ENCODE results near the gene FAIM2. TPM values are rescaled to one million over a fixed set of nuclear protein-coding genes. Genes with fewer than 3 reads are reported as not detected.

Gene FAIM2
- total RNA-seq, 2 donors from 2014 or later, result 2.8 TPM

DNA sequence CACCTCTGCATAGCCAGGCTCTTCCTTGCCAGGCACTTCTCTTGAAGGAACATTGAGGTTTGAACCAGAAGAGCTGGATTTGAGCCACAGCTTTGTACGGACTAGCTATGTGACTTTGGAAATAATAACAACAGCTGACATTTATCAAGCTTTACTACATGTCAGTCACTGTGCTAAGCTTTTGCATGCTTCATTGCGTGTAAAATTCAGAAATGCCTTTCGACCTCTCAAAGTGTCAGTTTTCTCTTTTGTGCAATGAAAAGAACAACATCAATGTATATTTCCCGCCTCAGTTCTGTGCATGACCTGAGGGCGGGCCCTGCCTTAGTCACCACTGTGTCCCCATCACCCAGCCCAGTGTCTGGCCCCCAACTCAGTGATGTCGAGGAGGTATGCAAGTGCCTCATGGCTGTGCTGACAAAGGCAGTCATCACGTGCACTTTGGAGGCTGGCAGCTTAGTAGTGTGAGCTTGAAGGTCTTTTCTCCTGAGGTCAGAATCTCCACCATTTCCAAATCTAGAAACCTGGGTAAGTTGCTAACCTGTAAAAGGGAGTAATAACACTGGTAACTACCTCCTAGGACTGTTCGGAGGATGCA lies 28.9 kb upstream of the FAIM2 start:
- H3K27me3 ChIP-seq (replicated peaks; ENCODE audit: insufficient read depth), result no peaks in the 10 kb centered on the region
- ATAC-seq (ENCODE audit: insufficient number of reproducible peaks, low FRiP score, low read depth) (no peak), DNase-seq (ENCODE audit: low spot score) (no peak)
- no peaks in the 10 kb centered on the region for H3K9me3 ChIP-seq
- no peak overlapping the region for H3K27ac ChIP-seq
- H3K4me3 ChIP-seq, result no peak overlapping the region
- no peaks in the 10 kb centered on the region for H3K36me3 ChIP-seq
- no peaks in the 10 kb centered on the region for H3K4me1 ChIP-seq (ENCODE audit: control insufficient read depth in 1 of 2, low read depth in 2 of 2)
- TF ChIP-seq, protein P1, sequence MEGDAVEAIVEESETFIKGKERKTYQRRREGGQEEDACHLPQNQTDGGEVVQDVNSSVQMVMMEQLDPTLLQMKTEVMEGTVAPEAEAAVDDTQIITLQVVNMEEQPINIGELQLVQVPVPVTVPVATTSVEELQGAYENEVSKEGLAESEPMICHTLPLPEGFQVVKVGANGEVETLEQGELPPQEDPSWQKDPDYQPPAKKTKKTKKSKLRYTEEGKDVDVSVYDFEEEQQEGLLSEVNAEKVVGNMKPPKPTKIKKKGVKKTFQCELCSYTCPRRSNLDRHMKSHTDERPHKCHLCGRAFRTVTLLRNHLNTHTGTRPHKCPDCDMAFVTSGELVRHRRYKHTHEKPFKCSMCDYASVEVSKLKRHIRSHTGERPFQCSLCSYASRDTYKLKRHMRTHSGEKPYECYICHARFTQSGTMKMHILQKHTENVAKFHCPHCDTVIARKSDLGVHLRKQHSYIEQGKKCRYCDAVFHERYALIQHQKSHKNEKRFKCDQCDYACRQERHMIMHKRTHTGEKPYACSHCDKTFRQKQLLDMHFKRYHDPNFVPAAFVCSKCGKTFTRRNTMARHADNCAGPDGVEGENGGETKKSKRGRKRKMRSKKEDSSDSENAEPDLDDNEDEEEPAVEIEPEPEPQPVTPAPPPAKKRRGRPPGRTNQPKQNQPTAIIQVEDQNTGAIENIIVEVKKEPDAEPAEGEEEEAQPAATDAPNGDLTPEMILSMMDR (IDR thresholded peaks at IDR 0.05), result no peak

DNA sequence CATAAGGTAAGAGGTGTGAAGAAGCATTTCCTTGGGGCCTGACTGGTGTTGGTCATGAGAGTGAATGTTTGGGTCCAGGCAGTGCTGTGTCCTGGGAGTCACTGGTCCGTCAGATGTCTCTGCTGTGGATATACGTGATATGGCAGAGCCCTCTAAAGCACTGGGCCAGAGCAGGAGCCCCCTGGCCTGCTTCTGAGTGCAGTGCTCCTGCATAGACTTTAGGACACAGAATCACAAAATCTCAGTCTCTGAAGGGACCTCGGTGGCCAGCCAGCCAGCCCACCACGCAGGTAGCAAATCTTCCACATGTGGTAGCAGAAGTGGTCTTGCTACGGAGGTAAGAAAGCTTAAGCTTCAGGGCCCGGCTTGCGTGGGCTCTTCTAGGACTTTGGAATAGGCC lies 28.3 kb upstream of the FAIM2 start:
- Histone ChIP-seq H3K4me1 (ENCODE audit: control insufficient read depth in 1 of 2, low read depth in 2 of 2) (no peaks in the 10 kb centered on the region), H3K27ac (no peak overlapping the region), H3K9me3 (no peaks in the 10 kb centered on the region), H3K36me3 (no peaks in the 10 kb centered on the region), H3K4me3 (no peak overlapping the region), H3K27me3 (replicated peaks; ENCODE audit: insufficient read depth) (no peaks in the 10 kb centered on the region)
- TF ChIP-seq, protein P1 (IDR thresholded peaks at IDR 0.05), result no peak
- ATAC-seq (ENCODE audit: insufficient number of reproducible peaks, low FRiP score, low read depth) (no peak), DNase-seq (ENCODE audit: low spot score) (no peak)

GRCh38 chr12:49930515-49931288 lies 27.0 kb upstream of the FAIM2 start:
- Histone ChIP-seq H3K4me1 (ENCODE audit: control insufficient read depth in 1 of 2, low read depth in 2 of 2) (no peaks in the 10 kb centered on the region), H3K27me3 (replicated peaks; ENCODE audit: insufficient read depth) (no peaks in the 10 kb centered on the region), H3K36me3 (no peaks in the 10 kb centered on the region), H3K27ac (no peak overlapping the region), H3K4me3 (no peak overlapping the region), H3K9me3 (no peaks in the 10 kb centered on the region)
- TF ChIP-seq, protein P1 (IDR thresholded peaks at IDR 0.05), result no peak
- DNase-seq (ENCODE audit: low spot score) (no peak), ATAC-seq (ENCODE audit: insufficient number of reproducible peaks, low FRiP score, low read depth) (no peak)

DNA sequence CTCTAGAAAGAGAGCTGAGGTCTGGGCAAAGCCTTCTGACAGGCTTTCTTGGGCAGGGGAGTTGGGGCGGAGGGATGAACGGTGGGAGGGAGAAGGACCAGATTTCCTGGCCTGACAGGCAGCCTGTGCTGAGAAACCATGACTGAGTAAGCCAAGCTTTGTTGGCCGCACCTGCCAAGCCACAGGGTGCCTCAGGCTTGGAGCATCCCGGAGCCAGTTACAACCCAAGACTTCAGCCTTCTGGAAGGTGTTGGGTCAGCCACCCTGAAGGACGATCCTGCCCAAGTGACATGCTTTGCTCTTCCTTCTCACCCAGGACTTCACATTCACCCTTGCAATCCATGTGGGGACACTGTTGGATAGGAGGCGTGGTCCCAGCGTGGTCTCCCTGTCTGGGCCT lies 25.9 kb upstream of the FAIM2 start:
- Histone ChIP-seq H3K36me3 (no peaks in the 10 kb centered on the region), H3K9me3 (no peaks in the 10 kb centered on the region), H3K4me1 (ENCODE audit: control insufficient read depth in 1 of 2, low read depth in 2 of 2) (no peaks in the 10 kb centered on the region), H3K27me3 (replicated peaks; ENCODE audit: insufficient read depth) (no peaks in the 10 kb centered on the region), H3K4me3 (no peak overlapping the region), H3K27ac (no peak overlapping the region)
- TF ChIP-seq, protein P1 (IDR thresholded peaks at IDR 0.05), result no peak
- DNase-seq (ENCODE audit: low spot score) (no peak), ATAC-seq (ENCODE audit: insufficient number of reproducible peaks, low FRiP score, low read depth) (no peak)

- no peaks in the 10 kb centered on the region for H3K4me1 ChIP-seq (ENCODE audit: control insufficient read depth in 1 of 2, low read depth in 2 of 2)
- ATAC-seq (ENCODE audit: insufficient number of reproducible peaks, low FRiP score, low read depth) (no peak), DNase-seq (ENCODE audit: low spot score) (no peak)
- H3K36me3 ChIP-seq, result no peaks in the 10 kb centered on the region
- no peaks in the 10 kb centered on the region for H3K9me3 ChIP-seq
- H3K27ac ChIP-seq, result no peak overlapping the region
- no peaks in the 10 kb centered on the region for H3K27me3 ChIP-seq (replicated peaks; ENCODE audit: insufficient read depth)
- H3K4me3 ChIP-seq, result no peak overlapping the region
- TF ChIP-seq, protein P1 (IDR thresholded peaks at IDR 0.05), result no peak
These were observed 24.8 kb upstream of the FAIM2 start for GRCh38 chr12:49928471-49928870.

Data from thoracic aorta (tissue), 2 donors.